Type B pancreatic cell (in vitro differentiated cells): Measurements from ENCODE around the gene JSRP1. TPM values are rescaled to one million over a fixed set of nuclear protein-coding genes. Genes with fewer than 3 reads are reported as not detected.

Source experiments
- DNase-seq: peaks from one replicate; pipeline ENCODE4 v3.0.0; 2021; ENCODE audit warnings: mixed read lengths; ENCODE audit not compliant: unreplicated experiment; ENCODE audit errors: extremely low spot score
- H3K27ac Mint-ChIP-seq: 2 replicates; pipeline ENCODE4 v1.8.0; 2021; ENCODE audit warnings: mild to moderate bottlenecking, mixed read lengths
- H3K27me3 Mint-ChIP-seq: 2 replicates; pipeline ENCODE4 v1.8.0; 2021; ENCODE audit warnings: mixed read lengths
- H3K36me3 Mint-ChIP-seq: 2 replicates; pipeline ENCODE4 v1.8.0; 2021; ENCODE audit warnings: mixed read lengths
- H3K4me1 Mint-ChIP-seq: one replicate; pipeline ENCODE4 v1.8.0; 2021; ENCODE audit warnings: mixed read lengths; ENCODE audit not compliant: unreplicated experiment
- H3K4me3 Mint-ChIP-seq: 2 replicates; pipeline ENCODE4 v1.8.0; 2021; ENCODE audit warnings: mild to moderate bottlenecking, mixed read lengths
- H3K9me3 Mint-ChIP-seq: 2 replicates; pipeline ENCODE4 v1.8.0; 2021; ENCODE audit warnings: mixed read lengths
- total RNA-seq: library from RNA; stranded (reverse); gene quantifications from 2 replicates; pipeline ENCODE4 v1.2.1, GENCODE V29; 2021; ENCODE audit warnings: low replicate concordance
- TF ChIP-seq, protein P1 (sequence below): fragments of 200-600 bp; sonication (generic); conservative IDR thresholded peaks from 2 replicates; pipeline ENCODE4 v1.5.0; 2021; ENCODE audit warnings: antibody characterized with exemption, mild to moderate bottlenecking

JSRP1 gene
- total RNA-seq, 1 donor from 2014 or later, result 0.72 TPM

DNA sequence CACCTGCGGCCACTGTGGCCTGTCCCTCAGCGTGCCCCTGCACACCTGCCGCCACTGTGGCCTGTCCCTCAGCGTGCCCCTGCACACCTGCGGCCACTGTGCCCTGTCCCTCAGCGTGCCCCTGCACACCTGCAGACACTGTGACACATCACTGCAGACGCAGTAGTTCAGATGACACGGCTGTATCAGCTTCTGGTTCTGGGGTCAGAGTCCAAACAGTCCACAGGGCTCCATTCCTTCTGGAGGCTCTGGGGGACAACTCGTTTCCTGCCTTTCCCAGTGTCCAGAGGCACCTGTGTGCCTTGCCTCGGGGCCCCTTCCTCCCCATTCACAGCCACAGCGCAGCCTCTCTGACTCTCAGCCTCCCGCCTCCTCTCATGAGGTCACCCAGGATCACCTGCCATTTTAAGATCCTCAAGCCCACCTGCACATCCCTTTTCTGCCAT, 14.1 kb downstream of the JSRP1 start:
- H3K9me3 Mint-ChIP-seq, result no peaks in the 10 kb centered on the region
- H3K27ac Mint-ChIP-seq, result peak overlapping the region; percentile 64
- H3K27me3 Mint-ChIP-seq, result no peaks in the 10 kb centered on the region
- no peak for DNase-seq
- H3K4me1 Mint-ChIP-seq, result peaks cover 40% of the 10 kb centered on the region
- TF ChIP-seq, protein P1, sequence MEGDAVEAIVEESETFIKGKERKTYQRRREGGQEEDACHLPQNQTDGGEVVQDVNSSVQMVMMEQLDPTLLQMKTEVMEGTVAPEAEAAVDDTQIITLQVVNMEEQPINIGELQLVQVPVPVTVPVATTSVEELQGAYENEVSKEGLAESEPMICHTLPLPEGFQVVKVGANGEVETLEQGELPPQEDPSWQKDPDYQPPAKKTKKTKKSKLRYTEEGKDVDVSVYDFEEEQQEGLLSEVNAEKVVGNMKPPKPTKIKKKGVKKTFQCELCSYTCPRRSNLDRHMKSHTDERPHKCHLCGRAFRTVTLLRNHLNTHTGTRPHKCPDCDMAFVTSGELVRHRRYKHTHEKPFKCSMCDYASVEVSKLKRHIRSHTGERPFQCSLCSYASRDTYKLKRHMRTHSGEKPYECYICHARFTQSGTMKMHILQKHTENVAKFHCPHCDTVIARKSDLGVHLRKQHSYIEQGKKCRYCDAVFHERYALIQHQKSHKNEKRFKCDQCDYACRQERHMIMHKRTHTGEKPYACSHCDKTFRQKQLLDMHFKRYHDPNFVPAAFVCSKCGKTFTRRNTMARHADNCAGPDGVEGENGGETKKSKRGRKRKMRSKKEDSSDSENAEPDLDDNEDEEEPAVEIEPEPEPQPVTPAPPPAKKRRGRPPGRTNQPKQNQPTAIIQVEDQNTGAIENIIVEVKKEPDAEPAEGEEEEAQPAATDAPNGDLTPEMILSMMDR, result no peak
- no peaks in the 10 kb centered on the region for H3K36me3 Mint-ChIP-seq
- no peak overlapping the region for H3K4me3 Mint-ChIP-seq

DNA sequence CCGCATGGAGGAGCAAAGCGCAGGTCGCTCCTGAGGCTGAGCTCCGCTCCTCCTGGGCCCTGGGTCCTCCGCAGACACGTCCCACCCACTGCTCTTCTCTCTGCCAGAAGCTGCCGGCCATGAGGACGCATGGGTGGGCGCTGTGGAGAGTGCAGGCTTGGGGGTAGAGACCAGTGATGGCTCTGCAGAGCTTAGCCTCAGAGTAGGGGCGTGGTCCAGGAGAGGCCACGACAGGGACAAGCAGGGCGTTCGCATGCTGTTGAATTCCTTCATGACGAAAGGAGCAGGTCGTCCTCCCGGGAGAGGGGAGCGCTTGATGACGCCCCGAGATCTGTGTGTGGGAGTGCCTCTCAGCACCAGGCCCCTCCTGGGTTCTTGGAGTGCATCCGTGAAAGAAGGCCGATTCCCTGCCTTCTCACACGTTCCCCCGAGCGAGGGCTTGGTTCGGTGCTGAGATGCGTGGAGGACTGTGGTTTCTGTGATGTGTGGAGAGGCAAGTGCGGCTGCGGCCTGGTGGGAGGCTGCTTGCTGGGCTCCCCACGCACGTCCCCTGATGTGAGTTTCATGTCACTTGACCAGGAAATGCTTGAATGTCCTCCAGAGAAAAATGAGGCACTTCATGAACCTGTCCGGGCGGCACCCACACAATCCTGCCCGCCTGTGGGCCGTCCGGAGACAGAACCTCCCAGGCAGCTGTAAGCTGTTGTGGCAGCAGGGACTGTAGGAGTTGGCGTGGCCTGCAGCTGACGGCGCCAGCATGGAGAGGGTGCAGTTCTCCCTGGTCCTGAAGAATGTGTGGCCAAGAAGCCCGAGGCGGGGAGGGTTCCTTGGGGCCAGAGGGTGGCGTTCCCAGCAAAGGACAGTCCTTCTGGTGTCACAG, 15.1 kb downstream of the JSRP1 start:
- Mint-ChIP-seq H3K4me1 (peaks cover 40% of the 10 kb centered on the region), H3K27me3 (peaks cover 5% of the 10 kb centered on the region), H3K36me3 (peaks cover 6% of the 10 kb centered on the region), H3K27ac (peak overlapping the region; percentile 65), H3K4me3 (peak overlapping the region; percentile 100), H3K9me3 (no peaks in the 10 kb centered on the region)
- TF ChIP-seq, protein P1, result no peak
- DNase-seq, result no peak

DNA sequence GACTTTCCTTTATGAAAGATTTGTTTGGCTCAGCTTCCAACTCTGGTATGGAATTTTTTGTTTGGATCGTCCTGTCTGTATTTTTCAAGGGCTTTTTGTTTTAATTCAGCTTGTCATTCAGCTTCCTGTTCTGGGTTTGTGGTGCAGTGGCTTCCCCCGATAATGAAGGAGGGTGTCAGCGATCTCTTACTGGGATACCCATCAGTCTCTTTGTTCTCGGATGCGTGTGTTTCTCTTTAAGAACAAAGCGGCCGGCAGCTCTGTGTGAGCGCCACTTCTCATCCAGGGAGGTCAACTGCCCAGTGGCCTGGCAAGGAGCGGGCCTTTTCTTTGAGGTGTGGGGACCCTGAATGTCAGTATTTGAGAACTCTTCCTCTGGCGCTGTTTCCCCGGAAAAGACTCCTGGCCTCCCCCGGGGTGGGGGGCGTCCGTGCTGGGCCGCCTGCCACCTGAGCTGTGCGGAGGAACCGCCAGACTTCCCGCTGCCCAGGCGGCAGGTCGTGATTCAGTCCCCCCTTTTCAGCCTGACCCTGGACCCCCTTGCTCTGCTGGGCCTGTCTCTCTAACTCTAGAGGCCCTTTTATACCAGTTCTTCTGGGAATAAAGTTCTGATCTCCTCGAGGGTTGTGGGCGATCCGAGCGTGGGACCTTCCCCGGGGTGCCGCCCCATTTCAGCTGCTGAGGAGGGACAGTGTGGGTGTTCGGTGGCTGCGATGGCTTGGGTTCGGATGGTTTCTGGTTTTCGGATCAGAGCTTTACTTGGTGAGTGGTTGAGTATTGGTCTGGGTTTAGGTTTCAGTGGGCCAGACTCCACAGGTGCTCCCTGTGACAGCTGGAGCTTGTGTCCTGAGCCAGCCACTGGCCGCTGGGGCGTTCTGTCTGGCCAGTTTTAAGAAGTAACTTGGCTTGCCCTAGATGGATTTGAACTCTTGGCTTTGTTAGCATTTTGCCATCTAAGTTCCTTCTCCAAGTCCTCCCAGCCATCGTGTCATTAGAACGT, 16.1 kb downstream of the JSRP1 start:
- DNase-seq, result no peak
- Mint-ChIP-seq H3K4me3 (peak overlapping the region; percentile 100), H3K27ac (peak overlapping the region; percentile 99), H3K4me1 (peaks cover 43% of the 10 kb centered on the region), H3K36me3 (peaks cover 9% of the 10 kb centered on the region), H3K27me3 (peaks cover 5% of the 10 kb centered on the region), H3K9me3 (no peaks in the 10 kb centered on the region)
- TF ChIP-seq, protein P1, result no peak

DNA sequence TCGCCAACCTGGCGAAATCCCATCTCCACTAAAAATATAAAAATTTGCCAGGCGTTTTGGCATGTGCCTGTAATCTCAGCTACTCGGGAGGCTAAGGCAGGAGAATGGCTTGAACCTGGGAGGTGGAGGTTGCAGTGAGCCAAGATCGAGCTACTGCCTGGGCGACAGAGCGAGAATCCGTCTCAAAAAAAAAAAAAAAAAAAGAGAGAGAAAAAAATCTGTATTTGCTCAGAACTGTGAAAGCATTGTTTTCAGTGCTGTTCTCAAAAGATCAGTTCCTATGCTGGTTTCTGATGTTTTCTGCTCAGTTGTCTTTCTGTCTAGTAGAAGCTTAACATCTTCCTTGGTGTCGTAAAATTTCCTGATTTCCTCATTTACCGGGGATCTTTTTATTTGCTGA, 17.0 kb downstream of the JSRP1 start:
- Mint-ChIP-seq H3K4me1 (peaks cover 48% of the 10 kb centered on the region), H3K27me3 (peaks cover 5% of the 10 kb centered on the region), H3K4me3 (peak overlapping the region; percentile 100), H3K27ac (peak overlapping the region; percentile 99), H3K9me3 (no peaks in the 10 kb centered on the region), H3K36me3 (peaks cover 11% of the 10 kb centered on the region)
- TF ChIP-seq, protein P1, result no peak
- DNase-seq, result no peak

DNA sequence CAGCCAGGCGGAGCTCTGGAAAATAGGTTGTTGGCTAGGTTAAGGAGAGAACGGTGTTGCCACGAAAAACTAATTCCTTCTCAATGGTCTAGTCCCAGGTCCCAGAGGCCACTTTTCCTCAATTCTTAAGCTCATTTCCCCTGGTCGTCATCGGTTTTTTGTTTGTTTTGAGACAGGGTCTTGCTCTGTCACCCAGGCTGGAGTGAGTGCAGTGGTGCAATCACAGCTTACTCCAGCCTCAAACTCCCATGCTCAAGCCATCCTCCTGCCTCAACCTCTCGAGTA, 18.4 kb downstream of the JSRP1 start:
- H3K36me3 Mint-ChIP-seq, result peaks cover 11% of the 10 kb centered on the region
- H3K4me1 Mint-ChIP-seq, result peaks cover 50% of the 10 kb centered on the region

More for the DNA sequence above, 18.4 kb downstream of the JSRP1 start:
- Mint-ChIP-seq H3K27ac (peak overlapping the region; percentile 99), H3K4me3 (peak overlapping the region; percentile 100), H3K9me3 (no peaks in the 10 kb centered on the region), H3K27me3 (peaks cover 5% of the 10 kb centered on the region)
- no peak for DNase-seq
- TF ChIP-seq, protein P1, result no peak
